ENCODE results near the gene KIF2A. TPM values are rescaled to one million over a fixed set of nuclear protein-coding genes. Genes with fewer than 3 reads are reported as not detected.

The KIF2A gene
- total and polyA plus RNA-seq, 2 of the 4 experiments (the other 2 are of a cell fraction), result 23.6 to 37.3 TPM

GRCh38 chr5:62317810-62318209, 11.8 kb downstream of the KIF2A start:
- no peak overlapping the region for H4K8ac ChIP-seq (ENCODE audit: low read depth in 2 of 2, low read length in 2 of 2)

More at GRCh38 chr5:62317810-62318209, 11.8 kb downstream of the KIF2A start:
- no peak for ATAC-seq (ENCODE audit: low read depth)
- no peaks in the 10 kb centered on the region; the same call in none of the 2 replicates for H3K9me1 ChIP-seq (ENCODE audit: insufficient read depth, low read length)
- BruUV-seq (replicated peaks), result no TSS peak
- no peak overlapping the region for H3K4me3 ChIP-seq (ENCODE audit: insufficient read depth, low read depth, low read length)
- no peak overlapping the region for H3K18ac ChIP-seq (ENCODE audit: low read depth, low read length)
- H3K9ac ChIP-seq (ENCODE audit: low read depth, low read length), result no peak overlapping the region
- CTCF ChIA-PET, result interaction anchor here (0.6 kb wide), 1 partner anchor 1814 kb away, joined by 4 read pairs; no protein-coding TSS in a partner anchor
- no peak overlapping the region for H2BK20ac ChIP-seq (ENCODE audit: low read depth, low read length)
- H3K27ac ChIP-seq (ENCODE audit: insufficient read depth, low read length), result no peak overlapping the region
- no peak overlapping the region for H3K4ac ChIP-seq (ENCODE audit: low read depth, low read length)
- no peaks in the 10 kb centered on the region for H3K9me3 ChIP-seq (ENCODE audit: control insufficient read depth, insufficient read depth, low read length)
- in situ Hi-C loops (cut with MboI; ENCODE audit: low sequenced_read_pairs), result no loop called here
- no peak overlapping the region for H2AK9ac ChIP-seq (replicated peaks; ENCODE audit: low read depth, low read length, poor library complexity)
- no CpG with 5 or more reads among the region's 3 CpGs for WGBS, 2 experiments (ENCODE audit: extremely low coverage in 2 of 2, insufficient read length in 1 of 2)
- no peak overlapping the region for H2BK15ac ChIP-seq (ENCODE audit: low read depth, low read length)
- peaks cover 48% of the 10 kb centered on the region for H4K20me1 ChIP-seq (ENCODE audit: insufficient read depth, low read length)
- no peak overlapping the region for H3K56ac ChIP-seq (ENCODE audit: extremely low read depth, insufficient read depth, low read length)
- no peaks in the 10 kb centered on the region for H3K27me3 ChIP-seq (ENCODE audit: control insufficient read depth, insufficient read depth, low read length)
- no peak overlapping the region for H2AK5ac ChIP-seq (ENCODE audit: low read depth, low read length)
- no peak for TF ChIP-seq CHD1 (IDR thresholded peaks at IDR 0.05; ENCODE audit: low read depth, low read length)
- no peak for TF ChIP-seq NFE2L2 (IDR thresholded peaks at IDR 0.05; ENCODE audit: low read depth, low read length)
- no peak for TF ChIP-seq CEBPB (IDR thresholded peaks at IDR 0.05; ENCODE audit: low read depth, low read length)
- no peak for TF ChIP-seq CTCF (conservative IDR thresholded peaks at IDR 0.05; ENCODE audit: low read depth, low read length)
- TF ChIP-seq BHLHE40 (IDR thresholded peaks at IDR 0.05; ENCODE audit: low read depth, low read length), result no peak
- no peak for TF ChIP-seq MAFK (IDR thresholded peaks at IDR 0.05; ENCODE audit: low read depth, low read length)
- TF ChIP-seq ELK1 (IDR thresholded peaks at IDR 0.05; ENCODE audit: borderline replicate concordance, low read depth, low read length), result no peak
- no peak for TF ChIP-seq MXI1 (IDR thresholded peaks at IDR 0.05; ENCODE audit: borderline replicate concordance, low read depth, low read length)
- TF ChIP-seq POLR2A (IDR thresholded peaks at IDR 0.05; ENCODE audit: low read depth, low read length), result no peak
- TF ChIP-seq USF2 (IDR thresholded peaks at IDR 0.05; ENCODE audit: low read depth, low read length), result no peak
- no peak for TF ChIP-seq RFX5 (IDR thresholded peaks at IDR 0.05; ENCODE audit: low read depth, low read length)
- TF ChIP-seq MAZ (IDR thresholded peaks at IDR 0.05; ENCODE audit: borderline replicate concordance, low read depth, low read length), result no peak
- no peak for TF ChIP-seq SMC3 (IDR thresholded peaks at IDR 0.05; ENCODE audit: low read depth, low read length)
- no peak for TF ChIP-seq RAD21 (IDR thresholded peaks at IDR 0.05; ENCODE audit: low read length)
- no peak for TF ChIP-seq RCOR1 (IDR thresholded peaks at IDR 0.05; ENCODE audit: insufficient replicate concordance, low read length)
- intact Hi-C loops (cut with micrococcal nuclease), result no loop called here
- H3K4me2 ChIP-seq (ENCODE audit: low read depth, low read length), result no peak overlapping the region
- H4K5ac ChIP-seq (ENCODE audit: low read depth, low read length), result no peak overlapping the region
- peaks cover 2% of the 10 kb centered on the region; the same call in 1 of the 2 replicates for H3K4me1 ChIP-seq (ENCODE audit: control insufficient read depth, insufficient read depth, low read length)
- dilution Hi-C loops (cut with HindIII; ENCODE audit: low sequenced_read_pairs, unreplicated experiment), result no loop called here
- H2BK5ac ChIP-seq (ENCODE audit: low read depth, low read length, poor library complexity, severe bottlenecking), result no peak overlapping the region
- H2AFZ ChIP-seq (replicated peaks; ENCODE audit: low read length, poor library complexity), result no peak overlapping the region
- no peaks in the 10 kb centered on the region for H3K36me3 ChIP-seq (ENCODE audit: control insufficient read depth, insufficient read depth, low read length)
- no peak overlapping the region for H2BK120ac ChIP-seq (ENCODE audit: low read depth, low read length)
- DNase-seq, result no peak
- H3K23ac ChIP-seq (ENCODE audit: low read depth, low read length), result no peak overlapping the region
- H3K14ac ChIP-seq (replicated peaks; ENCODE audit: low read depth, low read length), result no peak overlapping the region
- peaks cover 12 to 44% of the 10 kb centered on the region in 2 experiments for H3K79me1 ChIP-seq (ENCODE audit: low read depth in 1 of 2, low read length in 2 of 2)
- POLR2A ChIA-PET (ENCODE audit: unreplicated experiment), result no interaction called here
- no peak overlapping the region for H4K91ac ChIP-seq (ENCODE audit: insufficient read depth, low read depth, low read length)

Data from IMR-90 (cell line).